Erythroblast (primary cell): ENCODE results near the gene CLNK.
A peak's percentile ranks its signal among the peaks of the same experiment; 100 is the strongest.

ENCODE experiments used
- GATA1 ChIP-seq: IDR thresholded peaks from 2 replicates; pipeline ENCODE4 v1.6.1; 2011; ENCODE audit warnings: low read depth, mild to moderate bottlenecking, control low read depth, low read length, moderate library complexity
- POLR2A ChIP-seq: IDR thresholded peaks from 2 replicates; pipeline ENCODE4 v1.6.1; 2011; ENCODE audit warnings: mild to moderate bottlenecking, low read length

DNA sequence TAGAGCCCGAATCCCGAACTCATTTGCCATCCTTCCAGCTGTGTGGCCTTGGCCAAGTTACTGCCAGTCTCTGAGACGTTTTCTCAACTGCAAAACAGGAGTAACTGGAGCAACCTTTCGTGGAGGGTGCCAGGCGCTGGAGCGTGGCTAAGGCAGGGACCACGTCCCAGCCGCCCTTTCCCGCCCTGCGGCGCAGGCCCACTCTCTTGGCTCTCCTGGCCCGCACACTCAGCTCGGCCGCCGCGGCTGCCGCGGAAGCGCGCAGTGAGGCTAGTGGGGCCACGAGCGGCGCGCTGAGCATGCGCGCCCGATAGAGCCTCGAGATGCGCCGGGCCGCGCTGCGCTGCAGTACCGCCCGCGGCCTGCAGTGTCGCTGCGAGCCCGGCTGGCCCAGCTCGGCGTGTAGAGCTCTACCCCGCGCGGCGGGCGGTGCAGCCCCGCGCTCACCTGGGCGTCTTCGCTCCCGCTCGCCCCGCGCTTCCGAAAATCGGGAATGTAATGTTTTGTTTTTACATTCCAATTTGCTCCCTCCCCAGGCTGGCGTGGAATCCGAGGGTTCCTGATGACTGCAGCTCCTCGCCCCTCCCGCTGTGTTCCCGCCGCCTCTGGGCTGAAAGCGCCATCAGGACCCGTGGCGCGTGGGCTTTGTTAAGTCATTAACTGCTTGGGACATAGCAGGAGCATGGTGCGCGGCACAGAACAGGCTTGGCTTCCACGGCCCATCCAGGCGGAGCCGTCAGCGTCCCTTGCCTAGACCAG lies 223.3 kb downstream of the CLNK start:
- peak; percentile 28 for TF ChIP-seq POLR2A
- no peak for TF ChIP-seq GATA1
